K562 (cell line): ENCODE results near the gene GGA3. TPM values are rescaled to one million over a fixed set of nuclear protein-coding genes. Genes with fewer than 3 reads are reported as not detected.

Experiments used
- ATAC-seq: fragments of 200-7000 bp; cut with Tn5 transposase; 3 replicates; pipeline ENCODE4 v1.9.1; 2020; ENCODE audit warnings: moderate library complexity
- BruUV-seq: library from RNA; stranded (reverse); fragments of 400-500 nt; replicated peaks from 2 replicates; lab custom pipeline; 2021; lab: Mats Ljungman, UMichigan
- CTCF ChIA-PET: fragments of 300-600 bp; formaldehyde crosslinking; extraction: SDS; loops from one replicate; lab custom pipeline; 2021; ENCODE audit warnings: low intra/inter-chr PET ratio; lab: Yijun Ruan, JAX
- POLR2A ChIA-PET: fragments of 300-600, 350-650 bp; sonication (Branson Sonifier 250); formaldehyde crosslinking; extraction: SDS; loops from one replicate; lab custom pipeline; 2021; ENCODE audit warnings: antibody characterized with exemption, inconsistent platforms; lab: Yijun Ruan, JAX
- DNase-seq, 4 experiments: peaks; one replicate each; pipeline versions ENCODE4 v3.0.0 to v3.0.0-alpha.2; 2011 to 2018; ENCODE audit warnings: low spot score in 3 of 4, mixed read lengths in 3 of 4; ENCODE audit errors: extremely low read depth in 1 of 4
- FAIRE-seq: peaks from 2 replicates; lab custom pipeline; 2011; peaks lifted over from hg19 to GRCh38; lab: Jason Lieb, UNC
- H2AFZ ChIP-seq: 2 replicates; pipeline ENCODE4 v1.6.0; 2011; ENCODE audit warnings: low read depth, low read length, control low read depth, inconsistent platforms
- H3K27ac ChIP-seq: fragments of 200-600 bp; 3 replicates; pipeline ENCODE4 v1.8.0; 2011; ENCODE audit warnings: low read depth, mild to moderate bottlenecking, control low read depth, inconsistent platforms, low read length, moderate library complexity, mixed read lengths; ENCODE audit errors: extremely low read depth
- H3K27me3 ChIP-seq, 2 experiments: fragments of 300-600 bp in 1 of 2; 2 replicates in 1 of 2; 3 replicates in 1 of 2; pipeline versions ENCODE4 v1.6.0 to v1.8.0; 2011; ENCODE audit warnings: inconsistent platforms in 2 of 2, low read length in 2 of 2, mild to moderate bottlenecking in 1 of 2, mixed read lengths in 1 of 2, moderate library complexity in 1 of 2; ENCODE audit not compliant: control insufficient read depth in 2 of 2, insufficient read depth in 2 of 2
- H3K36me3 ChIP-seq: fragments of 300-600 bp; 3 replicates; pipeline ENCODE4 v1.8.0; 2011; ENCODE audit warnings: mild to moderate bottlenecking, low read length, inconsistent platforms; ENCODE audit not compliant: control insufficient read depth, insufficient read depth
- H3K4me1 ChIP-seq, 2 experiments: fragments of 200-600 bp in 1 of 2; replicated peaks in 1 of 2; 2 replicates in 1 of 2; 3 replicates in 1 of 2; pipeline versions ENCODE4 v1.5.1 to v1.8.0; 2011; ENCODE audit warnings: inconsistent platforms in 2 of 2, low read length in 2 of 2, mild to moderate bottlenecking in 1 of 2, mixed read lengths in 1 of 2, moderate library complexity in 1 of 2; ENCODE audit not compliant: control insufficient read depth in 2 of 2, insufficient read depth in 2 of 2
- H3K4me2 ChIP-seq: 2 replicates; pipeline ENCODE4 v1.6.1; 2011; ENCODE audit warnings: low read length, control low read depth, inconsistent platforms, mixed read lengths; ENCODE audit not compliant: insufficient read depth
- H3K4me3 ChIP-seq: fragments of 200-600 bp; sonication (generic), shearing (Covaris generic); 2 replicates; pipeline ENCODE4 v1.5.1; 2016; ENCODE audit warnings: control low read depth, inconsistent platforms
- H3K79me2 ChIP-seq: fragments of 200-600 bp; 3 replicates; pipeline ENCODE4 v1.8.0; 2011; ENCODE audit warnings: low read length, inconsistent platforms; ENCODE audit not compliant: control insufficient read depth, insufficient read depth
- H3K9ac ChIP-seq, 2 experiments: 2 replicates each; pipeline versions ENCODE4 v1.6.0 to v1.6.1; 2011; ENCODE audit warnings: low read depth in 2 of 2, low read length in 2 of 2, control low read depth in 1 of 2, inconsistent platforms in 1 of 2, mild to moderate bottlenecking in 1 of 2, mixed read lengths in 1 of 2; ENCODE audit not compliant: insufficient read depth in 1 of 2
- H3K9me1 ChIP-seq: one replicate; pipeline ENCODE4 v1.6.0; 2011; ENCODE audit warnings: inconsistent platforms, mild to moderate bottlenecking, low read length, moderate library complexity; ENCODE audit not compliant: control insufficient read depth, insufficient read depth
- H3K9me3 ChIP-seq: replicated peaks from 2 replicates; pipeline ENCODE4 v1.5.1; 2011; ENCODE audit warnings: low read depth, low read length, inconsistent platforms; ENCODE audit not compliant: control insufficient read depth, insufficient read depth
- H4K20me1 ChIP-seq: replicated peaks from 2 replicates; pipeline ENCODE4 v1.6.1; 2011; ENCODE audit warnings: low read length, inconsistent platforms, mixed read lengths; ENCODE audit not compliant: control insufficient read depth, insufficient read depth
- ETS1 ChIP-seq: conservative IDR thresholded peaks from 2 replicates; pipeline ENCODE4 v1.6.1; 2011; ENCODE audit warnings: low read depth, mild to moderate bottlenecking, low read length; ENCODE audit not compliant: control insufficient read depth
- LEF1 ChIP-seq: fragments of 450-650 bp; IDR thresholded peaks from 2 replicates; pipeline ENCODE4 v1.6.1; 2016; ENCODE audit warnings: mild to moderate bottlenecking
- POLR2AphosphoS5 ChIP-seq: IDR thresholded peaks from 2 replicates; pipeline ENCODE4 v1.6.1; 2011; ENCODE audit warnings: mild to moderate bottlenecking, low read depth, low read length, moderate library complexity; ENCODE audit not compliant: control insufficient read depth, insufficient read depth
- SIN3A ChIP-seq, 2 experiments: fragments of 150-350 bp in 1 of 2; IDR thresholded peaks; 2 replicates each; pipeline ENCODE4 v1.6.1; 2011 to 2016; ENCODE audit warnings: borderline replicate concordance in 2 of 2, low read depth in 2 of 2, low read length in 2 of 2, mild to moderate bottlenecking in 2 of 2, moderate library complexity in 2 of 2; ENCODE audit not compliant: control insufficient read depth in 1 of 2
- TAF1 ChIP-seq: IDR thresholded peaks from 2 replicates; pipeline ENCODE4 v1.6.1; 2011; ENCODE audit warnings: mild to moderate bottlenecking, low read length, moderate library complexity; ENCODE audit not compliant: insufficient read depth, control insufficient read depth, severe bottlenecking; ENCODE audit errors: extremely low read depth
- TEAD1 ChIP-seq, 2 experiments: fragments of 450-650 bp in 1 of 2; sonication (generic) in 1 of 2; formaldehyde crosslinking; IDR thresholded peaks; 2 replicates each; pipeline versions ENCODE4 v1.4.0 to v1.8.0; 2020 to 2022; ENCODE audit warnings: mild to moderate bottlenecking in 2 of 2, missing genetic modification reagents in 1 of 2
- ZBTB7A ChIP-seq: IDR thresholded peaks from 2 replicates; pipeline ENCODE4 v1.6.1; 2011; ENCODE audit warnings: low read depth, mild to moderate bottlenecking, low read length, moderate library complexity, borderline replicate concordance; ENCODE audit not compliant: control insufficient read depth
- ZNF3 ChIP-seq: fragments of 250-450 bp; sonication (Bioruptor Pico); IDR thresholded peaks from 2 replicates; pipeline ENCODE4 v1.5.0; 2021; ENCODE audit warnings: mild to moderate bottlenecking, moderate library complexity
- ZNF407 ChIP-seq: fragments of 450-650 bp; IDR thresholded peaks from 2 replicates; pipeline ENCODE4 v1.6.1; 2016; ENCODE audit warnings: low read depth
- ZNF699 ChIP-seq: fragments of 250-450 bp; sonication (Bioruptor Pico); IDR thresholded peaks from 2 replicates; pipeline ENCODE4 v1.8.0; 2021; ENCODE audit warnings: mild to moderate bottlenecking, moderate library complexity; ENCODE audit not compliant: insufficient replicate concordance
- ZNF766 ChIP-seq: fragments of 200-800 bp; sonication (Bioruptor generic); conservative IDR thresholded peaks from 2 replicates; pipeline ENCODE4 v1.6.1; 2016; ENCODE audit warnings: missing genetic modification characterization, missing compliant biosample characterization
- WGBS: fragments of 100-300 bp; shearing (Covaris generic); methylation state at CpG from one replicate; pipeline ENCODE4 v1.1.6; 2016; ENCODE audit warnings: low coverage, mixed read lengths; ENCODE audit not compliant: insufficient coverage; ENCODE audit errors: missing lambda C conversion rate; 5-methylcytosine and 5-hydroxymethylcytosine counted together
- in situ Hi-C: fragments of 300-500 bp; cut with MboI; formaldehyde crosslinking; loops from 4 replicates; pipeline ENCODE4 v1.15.0; 2018; ENCODE audit warnings: inconsistent platforms, mixed read lengths
- intact Hi-C: fragments of 100-400 bp; cut with micrococcal nuclease; formaldehyde crosslinking; loops from 2 replicates; pipeline ENCODE4 v1.14.2; 2022
- polyA plus RNA-seq, 8 experiments: library from polyadenylated mRNA; depleted of rRNA in 4 of 8; stranded (reverse) in 5 of 8; unstranded in 3 of 8; fragments of >200 nt; fragmentation: Nextera tagmentation in 2 of 8; fragmentation: Illumina TruSeq in 1 of 8; extraction: Ambion mirVana in 2 of 8; extraction: Trizol in 1 of 8; gene quantifications; 2 replicates each; pipeline versions ENCODE4 v1.2.1 to v1.2.3, GENCODE V29; 2011 to 2014; ENCODE audit warnings: inconsistent platforms in 1 of 8, missing spikeins in 1 of 8
- total RNA-seq, 7 experiments: library from RNA; depleted of rRNA in 6 of 7; stranded (reverse); fragments of >200 nt in 6 of 7; fragmentation: Illumina TruSeq in 2 of 7; extraction: Trizol in 2 of 7; gene quantifications; 2 replicates each; pipeline versions ENCODE4 v1.2.1 to v1.2.3, GENCODE V29; 2011 to 2021; ENCODE audit warnings: low replicate concordance in 1 of 7

The GGA3 gene
- total and polyA plus RNA-seq, 9 of the 15 experiments (the other 6 are each of a cell fraction or from before 2014, with no cell fraction given): 5.7 to 64.9 (median 25.4) TPM

- DNase-seq (no peak), FAIRE-seq (no peak), ATAC-seq (peak; percentile 29)
- intact Hi-C loops: no loop called here
- Histone ChIP-seq H3K27me3 (no peaks in the 10 kb centered on the region), H4K20me1 (no peaks in the 10 kb centered on the region), H3K79me2 (peaks cover 57% of the 10 kb centered on the region), H3K4me1 (peaks cover 0 to 12% of the 10 kb centered on the region in 2 experiments; a peak in 3 of 5 replicates), H2AFZ (peak overlapping the region; percentile 100), H3K27ac (peak overlapping the region; percentile 99), H3K4me2 (peak overlapping the region; percentile 96), H3K36me3 (peaks cover 25% of the 10 kb centered on the region), H3K9ac (peak overlapping the region; percentile 97 to 99), H3K9me1 (no peaks in the 10 kb centered on the region), H3K9me3 (no peaks in the 10 kb centered on the region), H3K4me3 (peak overlapping the region; percentile 67)
- TSS peak; percentile 80 for BruUV-seq
- POLR2A ChIA-PET: interaction anchor here (0.6 to 3.2 kb wide), 26 partner anchors 8 to 574 kb away, joined by 3 to 30 read pairs (median 4); partner anchors contain the start of genes FDXR, JPT1, MIF4GD and SLC25A19
- CTCF ChIA-PET: no interaction called here
- WGBS: 1% methylated on average over 22 of the region's 22 CpGs
- in situ Hi-C loops: no loop called here
- TF ChIP-seq ZNF407: no peak
- peak; percentile 89 for TF ChIP-seq ZBTB7A
- 0 out of 4 replicates have a peak, but pooled peaks of 1 of the 2 experiments have one; percentile 9 for TF ChIP-seq TEAD1 (CRISPR knock-in tag; IDR thresholded peaks at IDR 0.05)
- no peak for TF ChIP-seq ZNF3 (CRISPR knock-in tag)
- no peak for TF ChIP-seq ZNF699 (CRISPR knock-in tag)
- TF ChIP-seq LEF1: no peak
- TF ChIP-seq TAF1: no peak
- TF ChIP-seq ETS1: peak; percentile 27; the same call in 1 of the 2 replicates
- no peak; a peak in 1 of 4 replicates for TF ChIP-seq SIN3A (IDR thresholded peaks at IDR 0.05; ENCODE audit: borderline replicate concordance in 2 of 2, control insufficient read depth in 1 of 2, low read depth in 2 of 2, low read length in 2 of 2)
- TF ChIP-seq POLR2AphosphoS5: no peak
- 0 out of 2 replicates have a peak, but pooled peaks have one; percentile 1 for TF ChIP-seq ZNF766 (CRISPR knock-in tag)
Measured at GRCh38 chr17:75205793-75206163, 55.6 kb downstream of the GGA3 start.
